CD4-positive, alpha-beta T cell treated with Interleukin-10 for 1 hour (primary cell): ENCODE data around the gene ZFP36L1.
"Not testable (repeated sequence)": the region's sequence is repeated elsewhere in the genome, so short reads cannot be mapped to it uniquely, and the experiment has no call there.

Experiments
- DNase-seq: peaks from one replicate; pipeline ENCODE4 v3.0.0-alpha.2; 2020

Gene ZFP36L1

DNA sequence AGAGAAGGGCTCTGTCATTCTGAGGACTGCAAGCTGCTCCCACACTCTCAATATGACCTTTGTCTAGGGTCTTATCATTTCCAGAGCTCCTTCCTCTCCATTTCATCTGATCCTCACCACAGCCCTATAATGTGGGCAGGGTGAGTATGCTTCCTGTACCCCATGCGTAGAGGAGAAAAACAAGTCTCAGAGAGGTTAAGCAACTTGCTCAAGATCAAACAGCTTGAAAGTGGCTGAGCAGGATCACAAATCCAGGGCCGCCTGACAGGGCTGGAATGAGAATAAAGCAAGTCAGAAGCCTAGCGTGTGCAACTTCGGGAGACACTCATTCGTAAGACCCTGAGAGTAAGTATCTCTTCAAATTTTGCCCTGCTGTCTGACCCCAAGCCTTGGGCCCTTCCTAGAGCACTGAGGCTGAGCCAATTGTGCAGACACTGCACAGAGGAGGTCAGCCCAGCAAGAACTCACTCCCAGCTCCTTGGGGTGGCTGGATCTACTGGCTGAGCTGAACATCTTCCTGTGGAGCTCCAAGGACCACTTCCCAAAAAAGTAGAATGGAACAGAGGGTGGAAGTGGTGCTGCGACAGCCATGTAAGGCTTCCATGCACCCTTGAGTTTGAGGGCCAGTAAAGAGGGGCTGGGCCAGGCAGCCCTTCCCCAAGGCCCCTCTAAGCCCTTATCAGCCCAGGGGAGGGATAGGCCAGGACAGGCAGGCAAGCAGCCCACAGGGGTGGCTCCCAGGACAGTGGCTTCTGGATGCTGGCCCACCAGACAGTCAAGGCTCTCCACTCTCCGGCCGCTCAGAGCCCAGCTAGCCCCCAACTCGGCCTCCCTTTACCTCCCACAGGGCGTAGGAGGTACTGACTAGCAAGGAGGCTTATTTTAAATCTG lies 10.5 kb downstream of the ZFP36L1 start:
- DNase-seq: peak; percentile 76

DNA sequence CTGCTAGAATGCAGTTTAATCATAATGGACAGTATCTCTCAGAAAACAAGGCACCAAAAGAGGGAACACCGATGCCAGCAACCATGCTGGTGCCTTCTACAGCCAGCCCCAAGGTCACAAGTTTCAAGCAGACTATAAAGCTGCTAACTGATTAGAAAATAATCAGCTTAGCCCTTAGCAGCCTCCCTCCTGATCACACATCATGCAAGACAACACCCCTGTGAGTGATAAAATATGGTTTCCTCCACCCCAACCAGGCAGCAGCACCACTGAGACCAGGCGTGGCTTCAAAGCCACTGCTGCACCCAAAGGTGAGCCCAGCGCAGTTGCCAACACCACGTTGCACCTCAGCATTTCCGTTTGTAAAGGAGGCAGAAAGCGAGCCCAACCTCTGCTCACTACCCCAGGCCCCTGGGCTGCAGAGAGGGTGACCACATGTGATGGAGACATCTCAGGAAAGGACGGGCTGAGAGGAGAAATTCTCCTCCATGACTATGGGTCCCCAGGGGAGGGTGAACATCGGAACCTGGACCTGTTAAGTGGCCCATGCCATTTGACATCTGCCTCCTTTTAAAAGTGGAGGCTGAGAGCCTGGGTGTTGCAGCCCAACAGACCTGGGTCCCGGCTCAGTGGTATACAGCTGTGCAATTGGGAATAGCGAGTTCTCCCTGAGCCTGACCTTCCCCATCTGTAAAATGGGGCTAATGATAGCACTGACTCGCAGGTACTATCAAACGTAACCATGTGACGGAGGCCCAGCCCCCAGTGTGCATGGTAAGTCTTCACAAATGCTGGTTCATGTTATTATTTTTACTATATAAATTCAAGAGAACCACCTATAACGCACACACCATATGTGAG lies 11.5 kb downstream of the ZFP36L1 start:
- peak; percentile 84 for DNase-seq

DNA sequence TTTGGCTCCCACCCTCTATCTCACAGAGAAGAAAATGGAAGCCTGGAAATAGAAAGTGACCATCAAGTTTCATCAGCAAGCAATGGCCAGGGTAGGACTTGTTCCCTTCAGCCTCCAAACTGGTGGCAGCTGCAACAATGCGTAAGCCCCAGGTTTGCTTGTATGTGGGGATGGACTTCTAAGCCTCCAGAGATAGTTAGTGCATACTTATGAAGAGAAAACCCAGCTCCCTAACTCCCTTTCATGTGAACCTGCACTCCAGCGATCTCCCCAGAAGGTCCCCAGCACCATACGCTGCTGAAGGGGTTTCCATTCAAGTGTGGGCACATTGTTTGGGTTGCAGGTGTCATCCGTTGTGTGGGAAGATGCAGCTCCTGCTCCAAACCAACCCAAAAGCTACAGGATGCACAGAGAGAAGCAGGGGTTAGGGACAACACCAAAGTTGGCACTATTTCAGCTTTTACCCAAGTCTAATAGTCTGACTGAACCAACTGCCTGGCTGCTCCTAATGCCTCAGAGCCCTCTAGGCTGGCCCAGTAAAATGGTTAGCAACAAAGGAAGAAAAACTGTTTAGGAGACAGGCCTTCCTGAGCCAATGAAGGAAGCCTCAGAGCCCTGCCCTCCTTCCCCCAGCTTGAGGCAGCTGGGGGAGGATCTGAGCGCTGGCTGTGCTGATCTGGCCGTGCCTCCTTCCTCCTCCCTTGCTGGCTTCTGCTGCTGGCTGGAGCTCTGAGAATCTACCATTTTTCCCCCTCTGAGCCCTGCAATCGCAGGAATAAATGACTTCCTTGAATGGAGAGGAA lies 12.3 kb downstream of the ZFP36L1 start:
- peak; percentile 47 for DNase-seq

DNA sequence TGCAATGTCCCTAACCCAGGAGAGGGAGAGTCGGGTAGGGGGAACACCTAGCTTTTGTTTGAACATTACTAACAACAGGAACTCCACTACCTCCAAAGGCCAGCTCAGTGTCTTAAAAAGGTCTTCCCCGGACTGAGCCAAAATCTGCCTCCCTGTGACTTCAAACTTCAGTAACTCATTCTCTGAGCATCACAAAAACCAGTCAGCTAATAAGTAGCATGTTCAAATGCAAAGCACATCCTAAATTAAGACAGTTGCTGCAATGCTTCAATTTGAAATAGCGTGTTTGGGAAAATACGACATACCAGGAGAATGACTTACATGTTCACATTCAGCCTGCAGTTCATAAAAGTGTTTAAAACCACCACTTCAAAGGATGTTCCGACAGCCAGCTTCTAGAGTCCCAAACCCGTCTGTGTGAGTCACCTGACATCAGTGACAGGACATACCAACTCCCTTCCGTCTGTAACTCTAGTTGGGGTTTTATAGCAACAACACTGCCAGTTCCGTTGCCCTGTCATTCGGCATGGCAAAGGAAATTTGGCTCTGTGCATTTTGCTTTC lies 13.0 kb downstream of the ZFP36L1 start:
- DNase-seq: peak; percentile 80

DNA sequence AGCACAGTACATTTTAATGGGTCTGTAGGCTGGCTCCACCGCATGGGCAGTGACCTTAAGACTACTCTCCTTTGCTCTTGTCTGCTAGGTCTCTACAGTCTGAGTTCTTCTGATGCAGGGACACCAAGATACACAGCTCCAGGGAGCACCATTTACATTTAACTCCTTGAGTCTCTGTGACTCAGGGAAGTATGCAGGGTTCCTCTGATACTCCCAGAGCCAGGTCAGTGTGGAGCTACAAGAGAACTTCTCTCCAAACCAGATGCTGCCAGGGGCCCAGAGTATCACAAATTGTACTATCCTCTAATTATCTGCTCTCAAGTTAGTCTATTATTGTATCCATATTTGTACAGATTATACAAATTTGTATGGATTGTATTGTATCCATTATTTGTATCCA lies 15.2 kb downstream of the ZFP36L1 start:
- no peak for DNase-seq

DNA sequence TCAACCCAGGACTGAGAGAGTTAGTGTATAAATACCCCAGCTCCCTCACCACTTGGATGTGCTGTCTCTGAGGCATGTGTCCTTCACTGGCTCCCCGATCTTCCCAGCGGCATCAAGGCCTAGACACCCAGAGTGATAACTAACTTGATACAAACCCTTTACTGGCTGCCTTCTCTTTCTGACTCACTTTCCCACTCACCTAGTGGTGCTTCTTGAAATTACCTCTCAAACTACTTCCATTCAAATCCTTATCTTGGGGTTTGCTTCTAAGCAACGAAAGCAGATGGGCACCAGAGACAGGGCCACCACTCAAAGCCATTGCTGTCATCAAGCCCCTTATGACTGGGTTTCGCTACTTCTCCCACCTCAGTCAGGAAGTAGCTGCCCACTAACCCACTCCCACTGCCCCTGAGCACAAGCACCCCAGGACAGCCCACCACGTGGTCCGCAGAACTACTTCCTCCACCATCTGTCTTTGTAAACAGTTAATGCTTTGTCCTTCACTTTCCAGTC lies 17.2 kb downstream of the ZFP36L1 start:
- DNase-seq: no peak

DNA sequence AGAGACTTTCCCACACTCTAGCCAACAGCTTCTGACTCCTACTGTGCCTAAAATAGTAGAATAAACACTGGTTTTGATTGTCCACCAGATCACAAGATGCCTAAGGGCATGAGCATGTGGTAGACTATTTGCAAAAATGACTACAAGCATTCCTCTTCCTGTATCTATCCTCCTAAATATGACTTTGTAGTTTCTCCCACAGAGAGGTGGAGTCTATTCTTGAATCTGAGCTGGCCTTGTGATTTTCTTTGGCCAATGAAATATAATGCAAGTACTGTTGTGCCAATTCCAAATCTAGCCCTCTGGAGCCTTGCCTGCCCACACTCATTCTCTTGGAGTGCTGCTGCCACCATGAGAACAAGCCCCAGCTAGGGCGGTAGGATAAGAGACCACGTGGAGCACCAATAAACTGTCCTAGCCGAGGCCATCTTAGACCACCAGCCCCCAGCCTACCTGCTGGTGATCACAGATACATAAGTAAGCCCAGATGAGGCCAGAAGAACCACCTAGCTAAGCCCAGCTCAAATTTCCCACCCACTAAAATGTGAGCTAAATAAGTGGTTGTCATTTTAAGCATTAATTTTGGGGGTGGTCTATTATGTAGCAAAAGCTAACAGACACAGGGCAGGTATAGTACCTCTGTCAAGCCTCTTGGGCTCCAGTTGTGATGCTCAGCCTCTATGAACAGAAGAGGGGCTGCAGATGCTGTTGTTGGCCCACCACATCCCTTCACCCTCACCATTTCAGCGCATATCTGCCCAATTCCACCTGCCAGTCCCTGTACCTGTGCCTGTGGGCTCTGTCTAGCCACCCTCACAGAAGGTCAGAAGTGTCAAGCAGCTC lies 17.9 kb downstream of the ZFP36L1 start:
- DNase-seq: no peak

DNA sequence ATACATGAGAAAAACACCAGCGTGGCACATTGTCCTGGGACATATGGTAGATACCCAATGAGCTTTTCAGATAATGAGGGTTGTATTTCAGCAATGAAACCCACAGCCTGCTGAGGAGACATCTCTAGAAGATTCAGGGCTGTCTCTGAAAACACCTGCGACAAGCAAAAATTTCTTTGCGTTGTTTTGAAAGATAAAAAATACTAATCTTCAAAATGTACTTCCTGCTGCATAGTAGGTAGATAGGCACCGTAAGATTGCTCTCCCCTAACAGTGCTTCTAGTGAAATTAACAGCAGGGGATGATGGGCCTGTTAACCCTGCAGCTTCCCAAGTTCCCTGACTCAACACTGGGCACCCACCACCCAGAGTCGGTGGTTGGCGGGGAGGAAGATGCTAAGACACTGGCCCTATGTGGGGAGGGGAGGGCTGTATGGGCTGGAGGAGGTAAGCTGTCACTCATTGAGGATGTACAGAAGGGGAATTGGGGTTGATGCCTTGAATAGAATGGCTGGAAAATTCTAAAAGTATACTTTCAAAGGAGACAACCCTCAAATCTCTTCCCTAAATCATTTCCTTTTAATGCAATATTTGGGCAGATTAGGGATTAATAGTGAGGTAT lies 20.0 kb downstream of the ZFP36L1 start:
- no peak for DNase-seq

DNA sequence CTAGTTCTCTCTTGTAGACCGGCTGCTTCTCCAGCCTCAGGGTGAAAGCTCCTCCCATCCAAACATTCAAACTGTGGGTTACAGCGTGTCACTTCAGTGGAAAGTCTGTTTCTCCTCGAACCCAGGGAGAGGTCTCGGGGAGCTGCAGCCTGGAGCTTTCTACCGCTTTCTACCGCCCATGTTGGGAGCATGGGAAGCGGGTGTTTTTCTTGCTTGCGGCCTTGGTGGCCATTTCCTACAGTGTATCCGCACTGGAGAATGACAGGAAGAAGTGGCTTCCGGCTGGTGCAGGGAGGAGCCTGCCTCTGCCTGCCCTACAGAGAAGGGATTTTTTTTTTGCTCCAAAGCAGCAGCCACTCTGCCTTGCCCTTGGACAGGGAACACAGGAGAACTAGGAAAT lies 21.2 kb downstream of the ZFP36L1 start:
- peak; percentile 28 for DNase-seq

DNA sequence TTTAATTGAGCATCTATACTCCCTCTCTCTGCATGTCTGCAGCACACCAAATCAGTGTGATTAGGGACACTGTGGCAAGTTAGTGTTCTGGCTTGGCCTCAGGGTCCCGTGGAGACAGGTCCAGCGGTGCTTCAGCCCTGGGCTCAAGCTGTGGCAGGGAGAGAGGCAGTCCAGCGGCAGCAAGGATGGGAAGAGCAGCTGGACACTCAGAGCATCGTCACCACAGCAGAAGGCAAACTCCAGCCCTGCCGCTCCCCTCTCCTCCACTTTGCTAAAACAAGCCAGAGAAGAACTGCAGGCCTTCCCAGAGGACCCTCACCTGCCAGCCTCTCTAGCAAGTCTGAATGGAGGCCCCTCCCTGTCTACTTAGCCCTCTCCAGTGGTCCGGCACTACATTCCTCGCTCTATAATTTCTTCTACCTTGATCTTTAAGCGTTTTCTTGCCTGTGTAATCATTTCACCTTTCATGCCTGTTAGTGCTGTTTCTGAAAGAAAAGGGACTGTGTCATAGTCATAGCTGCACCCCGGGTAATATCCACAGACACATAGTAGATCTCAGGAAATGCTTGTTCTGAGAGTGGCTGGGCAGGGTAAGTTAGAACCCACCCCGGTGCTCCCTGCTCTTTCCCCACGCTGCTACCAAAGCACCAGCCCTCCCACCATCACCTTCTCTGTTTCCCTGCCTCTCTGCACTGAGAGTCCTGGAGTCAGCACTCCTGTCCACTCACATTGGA lies 22.1 kb downstream of the ZFP36L1 start:
- no peak for DNase-seq

DNA sequence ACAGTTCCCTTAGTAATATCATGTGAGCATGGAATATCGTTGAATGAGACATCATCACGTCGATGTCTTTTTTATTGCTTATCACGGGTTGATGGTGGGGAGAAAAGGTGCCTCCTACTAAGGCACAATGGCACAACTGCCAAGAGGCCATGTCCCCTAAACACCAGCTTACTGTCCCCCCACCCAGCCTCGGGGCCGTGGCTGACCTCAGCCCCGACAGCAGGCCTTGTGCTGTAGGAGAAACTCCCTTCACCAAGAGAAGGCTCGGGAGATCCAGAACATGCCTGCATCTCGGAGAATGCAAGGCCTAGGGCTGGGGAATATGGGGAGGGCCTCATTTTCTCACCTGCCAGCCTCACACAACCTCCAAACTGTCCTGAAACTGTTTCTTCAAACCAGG lies 22.8 kb downstream of the ZFP36L1 start:
- DNase-seq: no peak

DNA sequence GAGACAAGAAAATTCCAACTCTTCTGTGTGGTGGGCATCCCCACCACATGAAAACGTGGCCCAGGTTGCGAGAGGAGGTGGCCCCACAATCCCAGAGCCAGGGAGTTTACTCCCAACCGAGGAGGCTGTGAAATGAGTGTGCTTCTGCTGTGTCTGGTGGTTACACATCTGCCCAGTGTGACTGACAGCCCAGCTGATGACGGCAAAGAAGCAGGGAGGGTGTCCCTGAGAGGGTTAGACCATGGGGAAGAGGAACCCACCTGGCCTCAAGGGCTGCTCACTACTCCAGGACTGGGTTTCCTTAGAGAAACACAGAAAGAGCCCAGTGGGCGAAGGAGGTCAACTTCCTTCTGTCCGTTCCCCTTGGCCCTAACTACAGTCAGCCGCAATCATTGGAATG lies 24.6 kb downstream of the ZFP36L1 start:
- DNase-seq: no peak

DNA sequence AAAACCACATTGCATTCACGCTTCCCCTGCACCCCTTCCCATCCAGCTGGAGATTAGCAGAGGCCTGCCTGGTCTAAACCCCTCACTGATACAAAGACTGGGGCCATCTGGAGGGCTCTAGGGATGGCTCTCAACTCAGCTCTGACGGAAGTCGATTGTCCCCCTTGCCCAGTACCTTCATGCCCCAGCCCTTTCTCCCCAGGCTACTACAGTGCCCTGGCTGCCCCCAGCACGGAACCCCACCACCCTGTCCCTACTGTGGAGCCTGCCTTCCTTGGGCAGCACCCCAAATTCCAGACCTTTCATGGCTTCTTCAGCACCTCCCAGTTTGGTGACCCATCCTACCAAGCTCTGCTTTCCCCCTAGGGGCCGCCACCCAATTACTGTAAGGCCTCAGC lies 25.6 kb downstream of the ZFP36L1 start:
- no peak for DNase-seq

DNA sequence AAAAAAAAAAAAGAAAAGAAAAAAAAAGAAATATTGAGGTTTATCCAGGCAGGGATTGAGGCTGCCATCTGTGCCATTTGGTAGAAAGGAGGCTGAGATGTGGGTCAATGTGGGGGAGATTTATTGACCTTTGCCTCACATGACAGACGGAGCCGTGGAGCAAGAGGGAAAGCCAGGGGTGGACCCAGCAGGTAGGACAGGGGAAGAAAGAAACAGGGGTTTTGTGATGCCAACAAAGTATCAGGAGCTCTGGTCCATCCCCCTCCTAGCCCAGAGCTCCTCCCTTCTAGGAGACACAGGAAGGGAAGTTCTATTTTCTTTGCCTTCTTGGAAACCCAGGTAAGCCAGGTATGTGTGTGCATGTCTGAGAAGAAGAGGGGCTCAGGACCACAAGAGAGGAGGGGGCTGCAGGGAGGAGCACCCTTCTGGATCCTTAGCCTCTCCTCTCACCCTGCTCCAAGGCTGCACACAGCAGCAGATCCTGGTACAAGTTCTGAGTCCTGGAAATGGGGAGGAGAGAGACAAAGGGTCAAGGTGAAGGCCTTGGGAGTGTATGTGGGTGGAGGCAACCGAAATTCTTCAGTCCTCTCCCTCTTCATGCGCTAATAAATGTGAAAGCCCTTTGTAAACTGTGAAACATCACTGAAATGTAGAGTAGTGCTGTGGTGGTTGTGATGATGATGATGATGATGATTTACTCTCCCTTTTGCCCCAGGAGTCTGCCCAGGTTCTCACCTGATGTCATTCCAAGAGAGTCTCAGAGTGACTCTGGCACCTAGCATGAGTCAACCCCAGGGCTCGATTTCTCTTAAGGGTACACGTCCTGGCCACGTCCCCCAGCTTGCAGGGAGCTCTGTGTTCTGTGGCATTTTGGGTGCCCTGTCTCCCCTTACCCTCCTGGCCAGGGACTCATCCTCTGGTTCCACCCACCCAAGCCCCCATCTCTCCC lies 26.3 kb downstream of the ZFP36L1 start:
- DNase-seq: no peak

DNA sequence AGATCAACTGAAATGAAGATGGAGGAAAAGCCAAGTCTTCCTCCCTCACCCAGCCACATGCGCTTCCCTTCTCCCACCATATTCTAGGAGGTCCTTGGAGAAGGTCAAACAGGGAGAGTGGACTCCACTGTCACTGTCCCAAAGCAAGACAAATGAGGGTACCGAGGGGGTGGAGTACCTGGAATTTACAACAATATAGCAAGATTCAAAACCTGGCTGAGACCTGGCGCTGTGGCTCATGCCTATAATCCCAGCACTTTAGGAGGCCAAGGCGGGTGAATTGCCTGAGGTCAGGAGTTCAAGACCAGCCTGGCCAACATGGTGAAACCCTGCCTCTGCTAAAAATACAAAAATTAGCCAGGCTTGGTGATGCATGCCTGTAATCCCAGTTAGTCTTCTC lies 29.0 kb downstream of the ZFP36L1 start:
- DNase-seq: not testable (repeated sequence)

DNA sequence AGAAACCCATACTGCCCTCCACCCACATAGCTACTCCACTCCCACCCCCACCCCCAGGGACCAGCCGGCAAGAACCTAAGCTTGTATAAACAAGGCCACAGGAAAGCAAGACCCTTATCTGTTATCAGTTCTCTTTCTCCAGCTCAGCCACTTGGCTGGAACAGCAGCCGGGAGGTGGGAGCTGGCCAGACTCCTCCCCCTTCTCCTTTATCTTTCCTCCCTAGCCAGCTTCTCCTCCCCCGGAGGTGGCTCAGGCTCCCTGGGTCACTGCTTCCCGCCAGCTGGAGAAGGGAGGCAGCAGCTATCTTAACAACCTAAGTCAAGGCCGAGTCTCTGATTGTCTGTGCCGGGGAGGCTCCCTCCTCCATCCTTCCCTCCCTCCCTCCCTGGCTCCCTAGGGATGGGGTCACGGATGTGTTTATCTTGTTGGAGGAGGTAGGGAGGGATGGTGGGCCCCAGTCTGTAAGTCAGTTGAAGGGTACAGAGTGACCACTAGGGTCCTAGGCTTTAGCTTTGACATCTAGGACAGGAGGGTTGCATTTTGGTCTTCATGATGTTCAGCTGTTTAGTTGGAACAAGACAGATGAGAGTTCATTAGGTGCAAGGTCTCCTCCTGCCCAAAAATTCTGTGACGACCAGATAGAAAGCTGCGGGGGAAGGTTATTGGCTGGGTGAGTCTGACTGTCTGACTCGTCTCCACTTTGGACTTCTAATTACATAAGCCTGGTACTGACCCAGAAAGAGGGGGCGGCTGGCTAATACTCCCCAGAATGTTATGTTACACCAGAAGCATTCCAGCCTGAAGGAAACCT lies 29.7 kb downstream of the ZFP36L1 start:
- DNase-seq: no peak

DNA sequence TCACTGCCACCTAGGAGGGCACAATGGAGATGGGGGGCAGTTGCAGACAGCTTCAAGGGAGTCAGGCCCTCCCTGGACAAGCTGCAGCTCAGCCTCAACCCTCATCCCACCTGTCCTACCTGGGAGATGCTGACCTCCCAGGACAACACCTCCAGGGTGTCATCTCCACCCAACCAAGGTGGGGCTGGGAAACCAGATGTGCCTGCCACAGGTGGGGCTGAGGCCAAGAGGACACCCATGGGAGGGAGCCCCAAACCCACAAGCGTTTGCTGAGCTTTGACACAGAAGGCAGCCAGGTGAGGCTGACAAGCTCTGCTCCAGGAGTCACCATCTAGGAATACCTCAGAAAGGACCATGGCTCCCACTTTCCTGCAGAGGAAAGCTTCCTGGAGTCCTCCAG lies 31.5 kb downstream of the ZFP36L1 start:
- no peak for DNase-seq

DNA sequence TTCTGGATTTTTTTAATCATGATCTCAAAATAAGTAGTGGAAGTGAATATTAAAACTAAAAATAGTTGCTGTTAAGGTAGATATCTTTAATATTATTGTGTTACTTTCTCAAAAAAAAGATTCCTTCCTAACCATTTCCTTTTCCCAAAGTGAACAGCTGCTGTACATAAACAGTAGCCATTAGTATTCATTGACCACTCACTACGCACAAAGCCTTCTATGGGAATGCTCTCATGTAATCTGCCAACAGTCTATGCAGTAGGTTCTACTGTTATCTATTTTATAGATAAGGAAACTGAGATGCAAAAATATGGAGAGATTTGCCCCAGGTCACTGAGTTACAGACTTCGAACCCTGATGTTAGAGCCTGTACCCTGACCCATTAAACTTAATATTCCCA lies 32.1 kb downstream of the ZFP36L1 start:
- DNase-seq: no peak
